HG02798 (cell line): ENCODE measurements around the gene EBLN1.
"Not testable (repeated sequence)": the region's sequence is repeated elsewhere in the genome, so short reads cannot be mapped to it uniquely, and the experiment has no call there.

Experiments
- ATAC-seq: cut with Tn5 transposase; IDR thresholded peaks from one replicate; pipeline ENCODE4 v1.9.1; 2021; ENCODE audit warnings: mild to moderate bottlenecking; ENCODE audit not compliant: unreplicated experiment, poor library complexity

Gene EBLN1

GRCh38 chr10:22228943-22229801, 11.4 kb upstream of the EBLN1 start:
- ATAC-seq = peak; percentile 85

GRCh38 chr10:22228167-22228938, 10.5 kb upstream of the EBLN1 start:
- no peak for ATAC-seq

GRCh38 chr10:22226599-22226998, 8.8 kb upstream of the EBLN1 start:
- ATAC-seq = no peak

GRCh38 chr10:22222236-22223190, 4.7 kb upstream of the EBLN1 start:
- ATAC-seq = no peak

- no peak for ATAC-seq
Observed at GRCh38 chr10:22219308-22219707, 1.5 kb upstream of the EBLN1 start.

- no peak for ATAC-seq
Observed at GRCh38 chr10:22218448-22218847, 633 bp upstream of the EBLN1 start.

GRCh38 chr10:22217084-22217483, 731 bp downstream of the EBLN1 start:
- not testable (repeated sequence) for ATAC-seq

- no peak for ATAC-seq
Observed at GRCh38 chr10:22210267-22210666, 7.5 kb downstream of the EBLN1 start.

- no peak for ATAC-seq
Observed at GRCh38 chr10:22193945-22194344, 23.9 kb downstream of the EBLN1 start.

GRCh38 chr10:22185586-22185985, 32.2 kb downstream of the EBLN1 start:
- no peak for ATAC-seq

GRCh38 chr10:22183771-22184461, 33.9 kb downstream of the EBLN1 start:
- no peak for ATAC-seq

- no peak for ATAC-seq
Observed at GRCh38 chr10:22180724-22181123, 37.1 kb downstream of the EBLN1 start.

GRCh38 chr10:22174442-22174841, 43.4 kb downstream of the EBLN1 start:
- ATAC-seq = no peak

GRCh38 chr10:22171131-22171530, 46.7 kb downstream of the EBLN1 start:
- ATAC-seq = no peak

- no peak for ATAC-seq
Observed at GRCh38 chr10:22170582-22170981, 47.2 kb downstream of the EBLN1 start.

GRCh38 chr10:22159979-22160378, 57.8 kb downstream of the EBLN1 start:
- ATAC-seq = no peak

- no peak for ATAC-seq
Observed at GRCh38 chr10:22159180-22159579, 58.6 kb downstream of the EBLN1 start.
